ENCODE measurements around the gene PHF8.

- TF ChIP-seq POLR2A (IDR thresholded peaks at IDR 0.05) (no peak), CTCF (IDR thresholded peaks at IDR 0.05) (no peak)
Measured at GRCh38 chrX:54012830-54013500, 31.3 kb downstream of the PHF8 start.
